Fibroblast of skin of scalp (primary cell): ENCODE results near the gene HAUS2. TPM values are rescaled to one million over a fixed set of nuclear protein-coding genes. Genes with fewer than 3 reads are reported as not detected.
"Not testable (repeated sequence)": the region's sequence is repeated elsewhere in the genome, so short reads cannot be mapped to it uniquely, and the experiment has no call there.

Source experiments
- DNase-seq: peaks from one replicate; pipeline ENCODE4 v3.0.0-alpha.2; 2013
- polyA plus RNA-seq, 2 experiments: library from polyadenylated mRNA; unstranded; fragments of 120-200 nt; gene quantifications; one replicate each; pipeline ENCODE4 v1.2.1, GENCODE V29; 2013; ENCODE audit not compliant: insufficient read length in 2 of 2

The HAUS2 gene
- 19.1 TPM for polyA plus RNA-seq (2013, experiment 1 of 2; ENCODE audit: insufficient read length)
- 23.4 TPM for polyA plus RNA-seq (2013, experiment 2 of 2; ENCODE audit: insufficient read length)

- DNase-seq = peak; percentile 84
Measured at GRCh38 chr15:42548249-42549031, at the start of gene HAUS2, which contains the start of gene LRRC57. Gene HAUS2, plus strand, starts transcription at chr15:42548838. Its CDS starts 35 bp downstream, at chr15:42548873. Gene LRRC57, minus strand, starts transcription at chr15:42548793. Its CDS starts 359 bp downstream, at chr15:42548434.

DNA sequence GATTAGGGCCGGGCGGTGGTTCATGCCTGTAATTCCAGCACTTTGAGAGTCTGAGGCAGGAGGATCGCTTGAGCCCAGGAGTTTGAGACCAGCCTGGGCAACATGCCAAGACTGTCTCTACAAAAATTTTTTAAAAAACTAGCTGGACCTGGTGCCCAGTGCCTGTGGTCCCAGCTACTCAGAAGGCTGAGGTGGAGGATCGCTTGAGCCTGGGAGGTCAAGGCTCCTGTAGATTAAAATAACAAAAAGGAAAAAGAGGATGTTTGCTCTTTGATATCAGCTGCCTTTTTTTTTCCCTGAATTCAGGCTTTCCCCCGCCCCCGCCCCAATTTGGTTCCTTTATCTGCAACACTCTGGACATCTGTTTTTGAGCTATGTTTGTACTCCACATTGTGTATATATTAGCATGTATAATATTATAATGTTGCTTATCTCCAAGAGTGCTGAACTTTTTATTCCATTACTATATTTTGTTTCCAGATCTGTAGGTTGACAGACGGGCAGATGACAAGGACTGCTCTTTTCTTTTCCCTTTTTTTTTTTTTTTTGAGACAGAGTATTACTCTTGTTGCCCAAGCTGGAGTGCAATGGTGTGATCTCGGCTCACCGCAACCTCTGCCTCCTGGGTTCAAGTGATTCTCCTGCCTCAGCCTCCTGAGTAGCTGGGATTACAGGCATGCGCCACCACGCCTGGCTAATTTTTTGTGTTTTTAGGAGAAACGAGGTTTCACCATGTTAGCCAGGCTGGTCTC lies 48.6 kb upstream of the HAUS2 start:
- peak; percentile 22 for DNase-seq

GRCh38 chr15:42502477-42502876 lies 46.2 kb upstream of the HAUS2 start:
- DNase-seq = no peak

DNA sequence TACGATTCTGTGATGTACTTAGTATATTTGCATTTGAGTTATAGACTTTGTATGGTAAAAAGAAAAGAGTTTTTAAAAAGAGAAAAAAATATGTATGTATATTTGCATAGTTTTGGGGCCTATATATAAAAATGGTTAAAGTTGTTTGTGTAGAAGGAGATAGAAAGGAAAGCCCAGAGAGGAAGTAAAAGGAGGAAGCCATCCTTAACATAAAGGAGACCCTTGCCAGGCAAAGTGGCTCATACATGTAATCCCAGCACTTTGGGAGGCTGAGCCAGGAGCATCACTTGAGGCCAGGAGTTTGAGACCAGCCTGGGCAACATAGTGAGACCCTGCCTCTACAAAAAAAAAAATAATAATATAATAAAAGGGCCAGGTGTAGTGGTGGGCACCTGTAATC lies 44.8 kb upstream of the HAUS2 start:
- DNase-seq = no peak

DNA sequence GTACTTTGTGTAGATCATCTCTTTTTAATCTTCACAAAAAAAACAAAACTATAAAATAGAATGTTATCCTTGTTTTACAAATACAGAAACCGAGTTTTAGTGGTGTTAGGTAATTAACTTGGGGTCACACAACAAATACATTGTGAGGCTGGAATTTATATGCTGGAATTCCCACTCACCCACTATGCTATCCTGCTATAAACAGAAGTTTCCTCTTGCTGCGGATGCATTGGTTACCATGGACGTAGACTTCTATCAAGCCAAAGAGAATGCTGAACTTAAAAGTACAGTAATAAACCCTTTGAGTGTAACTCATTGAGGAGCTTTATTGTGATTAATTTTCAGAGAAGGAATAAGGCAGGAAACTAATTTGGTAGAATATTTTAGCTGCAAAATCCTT lies 44.0 kb upstream of the HAUS2 start:
- DNase-seq = no peak

- DNase-seq = no peak
Measured at GRCh38 chr15:42507514-42507913, 41.1 kb upstream of the HAUS2 start.

DNA sequence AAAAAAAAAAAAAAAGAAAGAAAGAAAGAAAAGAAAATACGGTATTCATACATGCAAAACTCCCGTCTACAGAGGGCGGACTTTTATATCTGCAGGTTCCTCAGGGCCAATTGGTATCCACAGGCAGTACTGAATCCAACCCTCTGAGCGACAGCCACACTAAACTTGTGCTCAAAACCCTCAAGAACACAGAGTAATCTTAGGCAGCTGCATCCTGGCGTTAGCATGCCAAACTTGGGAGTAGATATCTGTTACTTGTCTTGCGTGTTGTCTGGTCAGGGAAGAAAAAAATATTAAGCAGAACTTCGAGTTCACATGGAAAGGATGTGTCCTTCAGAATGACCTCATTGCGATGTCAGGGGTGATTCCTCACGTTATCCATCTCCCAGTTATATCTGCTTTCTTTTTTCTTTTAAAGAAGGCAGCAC lies 40.4 kb upstream of the HAUS2 start:
- DNase-seq = no peak

GRCh38 chr15:42510258-42511006 lies 38.2 kb upstream of the HAUS2 start:
- no peak for DNase-seq

- DNase-seq = peak; percentile 14
Measured at GRCh38 chr15:42511007-42511391, 37.6 kb upstream of the HAUS2 start.

DNA sequence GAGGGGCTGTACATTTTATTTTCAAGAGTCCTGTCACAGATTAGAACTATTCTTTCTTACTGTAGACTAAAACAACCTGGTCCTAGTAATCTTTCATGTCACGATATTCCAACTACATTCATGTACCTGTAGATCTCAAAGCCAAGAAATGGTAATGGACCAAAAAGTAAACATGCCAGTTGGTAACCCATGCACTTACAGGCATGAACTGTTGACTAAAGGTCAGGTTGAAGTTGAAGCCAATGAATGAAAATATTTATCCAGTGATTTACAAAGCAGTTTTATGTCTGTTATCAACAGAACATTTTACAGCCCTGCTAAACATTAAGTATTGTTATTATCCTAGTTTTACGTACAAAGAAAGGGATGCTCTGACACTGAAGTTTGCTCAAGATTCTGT lies 25.3 kb upstream of the HAUS2 start:
- DNase-seq = no peak

DNA sequence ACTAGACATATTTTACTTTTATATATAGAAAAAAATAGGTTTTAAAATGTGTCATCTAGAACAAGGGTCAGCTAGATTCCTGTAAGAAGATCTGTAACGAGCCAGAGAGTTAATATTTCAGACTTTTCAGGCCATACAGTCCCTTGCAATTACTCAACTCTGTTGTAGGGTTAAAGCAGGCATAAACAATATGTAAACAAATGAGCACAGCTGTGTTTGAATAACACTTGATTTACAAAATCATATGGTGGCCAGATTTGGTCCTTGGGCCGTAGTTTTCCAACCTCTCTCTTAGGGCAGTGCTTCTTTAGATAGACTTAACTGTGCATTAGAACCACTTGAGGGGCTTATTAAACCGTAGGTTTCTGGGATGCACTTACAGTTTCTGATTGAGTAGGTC lies 19.7 kb upstream of the HAUS2 start:
- DNase-seq = no peak

DNA sequence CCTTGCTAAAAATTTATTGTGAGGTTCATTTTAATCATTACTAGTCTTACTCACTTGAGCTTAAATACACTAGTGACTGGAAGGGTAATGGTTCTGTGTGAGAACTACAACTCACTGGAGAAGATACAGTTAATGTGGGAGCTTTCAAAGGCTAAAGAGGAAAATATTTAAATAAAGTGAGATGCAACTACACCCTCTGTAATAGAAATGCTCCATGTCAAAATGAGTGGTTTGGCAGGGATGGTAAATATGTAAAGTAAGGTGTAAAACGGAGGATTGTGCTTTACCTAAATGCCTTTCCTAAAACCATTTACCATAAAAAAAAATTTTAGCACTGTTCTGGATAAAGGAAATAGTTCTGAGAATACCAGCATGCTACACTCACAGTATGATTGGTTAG lies 15.4 kb upstream of the HAUS2 start:
- no peak for DNase-seq

- no peak for DNase-seq
Measured at GRCh38 chr15:42544853-42545629, 3.6 kb upstream of the HAUS2 start.

DNA sequence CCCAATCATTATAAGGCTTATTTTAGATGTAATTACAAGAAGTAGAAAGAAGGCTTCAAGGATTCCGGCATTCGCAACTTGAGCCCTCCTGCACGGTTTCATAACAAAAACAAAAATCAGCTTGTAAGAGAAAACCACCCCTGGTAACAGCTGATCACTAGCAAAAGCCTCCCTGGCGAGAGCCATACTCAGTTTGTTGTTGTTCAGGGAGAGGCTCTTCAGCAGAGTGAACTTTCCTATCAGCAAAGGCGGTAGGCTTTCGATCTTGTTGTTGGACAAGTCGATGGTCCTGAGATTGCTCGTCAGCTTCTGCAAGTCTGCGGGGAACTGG lies 755 bp upstream of the HAUS2 start:
- DNase-seq = no peak

GRCh38 chr15:42549032-42549491 lies 424 bp downstream of the HAUS2 start:
- DNase-seq = peak; percentile 37

GRCh38 chr15:42549741-42550392 lies 1.2 kb downstream of the HAUS2 start:
- no peak for DNase-seq

- no peak for DNase-seq
Measured at GRCh38 chr15:42553554-42553953, 4.9 kb downstream of the HAUS2 start.

DNA sequence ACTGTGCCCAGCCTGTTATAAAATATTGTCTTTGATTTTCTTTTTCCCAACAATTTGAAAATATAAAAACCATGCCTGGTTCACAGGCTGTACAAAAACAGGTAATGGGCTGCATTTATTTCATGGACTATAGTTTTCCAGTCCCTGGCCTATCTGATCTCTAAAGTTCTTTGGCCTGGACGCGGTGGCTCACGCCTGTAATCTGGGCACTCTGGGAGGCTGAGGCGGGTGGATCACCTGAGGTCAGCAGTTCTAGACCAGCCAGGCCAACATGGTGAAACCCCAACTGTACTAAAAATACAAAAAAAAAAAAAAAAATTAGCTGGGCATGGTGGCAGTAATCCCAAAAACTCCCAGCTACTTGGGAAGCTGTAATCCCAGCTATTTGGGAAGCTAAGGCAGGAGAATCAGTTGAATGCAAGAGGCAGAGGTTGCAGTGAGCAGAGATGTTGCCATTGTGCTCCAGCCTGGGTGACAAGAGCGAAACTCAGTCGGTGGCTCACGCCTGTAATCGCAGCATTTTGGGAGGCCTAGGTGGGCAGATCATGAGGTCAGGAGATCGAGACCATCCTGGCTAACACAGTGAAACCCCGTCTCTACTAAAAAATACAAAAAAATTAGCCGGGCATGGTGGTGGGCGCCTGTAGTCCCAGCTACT lies 8.0 kb downstream of the HAUS2 start:
- not testable (repeated sequence) for DNase-seq

DNA sequence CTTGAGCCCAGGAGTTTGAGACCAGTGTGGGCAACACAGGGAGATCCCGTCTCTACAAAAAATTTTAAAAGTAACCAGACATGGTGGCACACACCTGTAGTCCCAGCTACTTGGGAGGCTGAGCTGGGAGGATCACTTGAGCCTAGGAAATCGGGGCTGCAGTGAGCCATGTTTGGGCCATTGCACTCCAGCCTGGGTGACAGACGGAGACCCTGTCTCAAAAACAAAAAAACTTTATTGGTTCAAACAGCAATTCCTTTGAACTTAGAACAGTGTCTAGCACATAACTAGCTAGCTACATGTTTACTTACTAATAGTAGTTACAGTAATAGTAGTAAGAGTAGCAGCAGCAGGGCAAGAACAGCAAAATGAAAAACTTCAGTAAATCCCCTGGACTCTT lies 10.1 kb downstream of the HAUS2 start:
- no peak for DNase-seq

DNA sequence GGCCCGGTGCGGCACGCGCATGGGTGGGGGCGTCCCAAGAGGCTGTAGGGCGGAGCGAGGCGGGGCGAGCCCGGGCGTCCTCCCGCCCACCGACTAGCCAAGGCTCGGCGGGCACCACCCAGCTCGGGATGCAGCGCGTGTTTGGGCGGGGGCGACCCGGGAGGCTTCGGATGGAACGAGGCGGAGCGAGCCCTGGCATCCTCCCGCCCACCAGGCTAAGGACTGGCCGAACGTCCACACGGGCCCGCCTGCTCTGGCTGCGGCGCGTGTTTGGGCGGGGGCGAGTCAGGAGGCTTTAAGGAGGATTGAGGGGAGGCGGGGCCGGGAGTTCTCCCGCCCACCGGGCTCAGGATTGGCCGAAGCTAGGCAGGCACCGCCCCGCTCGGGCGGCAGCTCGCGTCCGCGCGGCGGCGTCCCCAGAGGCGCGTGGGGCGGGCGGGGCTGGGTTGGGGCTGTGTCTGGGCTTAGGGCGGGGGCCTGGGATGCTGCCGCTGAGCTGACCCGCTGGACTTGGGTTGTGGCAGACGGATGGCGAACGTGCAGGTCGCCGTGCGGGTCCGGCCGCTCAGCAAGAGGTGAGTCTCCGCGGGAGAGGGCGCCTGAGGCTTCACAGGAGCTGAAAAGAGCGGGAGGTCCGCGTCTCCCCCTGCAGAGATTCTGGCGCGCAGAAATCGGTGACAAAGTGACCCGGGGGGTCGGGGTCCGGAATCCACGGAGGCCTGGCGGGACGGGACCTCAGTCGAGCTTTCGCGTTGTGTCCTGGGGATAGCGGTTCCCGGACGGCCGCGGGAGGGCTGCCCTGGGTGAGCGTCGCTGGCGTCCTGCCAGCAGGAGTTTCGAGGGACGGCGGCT lies 26.8 kb downstream of the HAUS2 start, which contains the start of gene STARD9:
STARD9 (plus strand) TSS at position 419 of the 852 bp plus-strand sequence; CDS start at position 529, 110 bp downstream.
- DNase-seq = peak; percentile 99
